H9 (cell line): ENCODE results near the gene UVSSA. TPM values are rescaled to one million over a fixed set of nuclear protein-coding genes. Genes with fewer than 3 reads are reported as not detected.
"Not testable (repeated sequence)": the region's sequence is repeated elsewhere in the genome, so short reads cannot be mapped to it uniquely, and the experiment has no call there.

Experiments
- DNase-seq: peaks from one replicate; pipeline ENCODE4 v3.0.0-alpha.2; 2017
- H2AFZ ChIP-seq: one replicate; pipeline ENCODE4 v1.6.1; 2013; ENCODE audit warnings: mild to moderate bottlenecking, low read length, control low read depth, moderate library complexity
- H2AK5ac ChIP-seq: 2 replicates; pipeline ENCODE4 v1.6.1; 2013; ENCODE audit warnings: low read length, control low read depth, mixed read lengths; ENCODE audit not compliant: insufficient read length
- H2BK120ac ChIP-seq: one replicate; pipeline ENCODE4 v1.6.1; 2013; ENCODE audit warnings: low read depth, mild to moderate bottlenecking, low read length, control low read depth, inconsistent platforms; ENCODE audit not compliant: poor library complexity, severe bottlenecking
- H2BK12ac ChIP-seq: 2 replicates; pipeline ENCODE4 v1.6.1; 2013; ENCODE audit warnings: low read length, control low read depth, mixed read lengths, low read depth; ENCODE audit not compliant: insufficient read length
- H2BK15ac ChIP-seq: 2 replicates; pipeline ENCODE4 v1.6.1; 2013; ENCODE audit warnings: low read depth, low read length, control low read depth
- H2BK20ac ChIP-seq: one replicate; pipeline ENCODE4 v1.6.1; 2013; ENCODE audit warnings: low read depth, mild to moderate bottlenecking, low read length, control low read depth, inconsistent platforms; ENCODE audit not compliant: poor library complexity, severe bottlenecking
- H2BK5ac ChIP-seq: 2 replicates; pipeline ENCODE4 v1.6.1; 2013; ENCODE audit warnings: low read length, control low read depth, mixed read lengths; ENCODE audit not compliant: insufficient read length
- H3K14ac ChIP-seq: 2 replicates; pipeline ENCODE4 v1.6.1; 2013; ENCODE audit warnings: low read length, control low read depth; ENCODE audit not compliant: insufficient read depth
- H3K18ac ChIP-seq: 2 replicates; pipeline ENCODE4 v1.6.1; 2013; ENCODE audit warnings: low read depth, mild to moderate bottlenecking, mixed read lengths, low read length, control low read depth; ENCODE audit not compliant: insufficient read length
- H3K23ac ChIP-seq: 2 replicates; pipeline ENCODE4 v1.6.1; 2013; ENCODE audit warnings: low read length, control low read depth, mixed read lengths, low read depth; ENCODE audit not compliant: insufficient read length
- H3K23me2 ChIP-seq: 2 replicates; pipeline ENCODE4 v1.6.1; 2013; ENCODE audit warnings: low read depth, mild to moderate bottlenecking, mixed read lengths, low read length, control low read depth; ENCODE audit not compliant: insufficient read length, poor library complexity, severe bottlenecking
- H3K27ac ChIP-seq: 2 replicates; pipeline ENCODE4 v1.5.1; 2013; ENCODE audit warnings: low read length, control low read depth, mixed read lengths, low read depth; ENCODE audit not compliant: insufficient read length
- H3K27me3 ChIP-seq: 2 replicates; pipeline ENCODE4 v1.6.1; 2013; ENCODE audit warnings: low read length, control low read depth, inconsistent platforms; ENCODE audit not compliant: insufficient read depth
- H3K4ac ChIP-seq: 2 replicates; pipeline ENCODE4 v1.6.1; 2013; ENCODE audit warnings: low read depth, mild to moderate bottlenecking, control low read depth, inconsistent platforms, low read length, moderate library complexity
- H3K4me1 ChIP-seq: 2 replicates; pipeline ENCODE4 v1.6.1; 2013; ENCODE audit warnings: low read length, control low read depth, inconsistent platforms; ENCODE audit not compliant: insufficient read depth
- H3K4me2 ChIP-seq: 2 replicates; pipeline ENCODE4 v1.6.1; 2013; ENCODE audit warnings: low read length, control low read depth, mixed read lengths; ENCODE audit not compliant: insufficient read length, insufficient read depth
- H3K56ac ChIP-seq: 2 replicates; pipeline ENCODE4 v1.6.1; 2013; ENCODE audit warnings: low read depth, mild to moderate bottlenecking, mixed read lengths, low read length, control low read depth; ENCODE audit not compliant: insufficient read length
- H3K79me1 ChIP-seq: 2 replicates; pipeline ENCODE4 v1.6.1; 2013; ENCODE audit warnings: low read depth, mild to moderate bottlenecking, moderate library complexity, low read length, control low read depth, inconsistent platforms; ENCODE audit not compliant: insufficient read depth, poor library complexity, severe bottlenecking
- H3K79me2 ChIP-seq: 2 replicates; pipeline ENCODE4 v1.6.1; 2013; ENCODE audit warnings: low read length, control low read depth, inconsistent platforms; ENCODE audit not compliant: insufficient read depth
- H3K9ac ChIP-seq: 2 replicates; pipeline ENCODE4 v1.6.1; 2013; ENCODE audit warnings: low read length, control low read depth, mixed read lengths; ENCODE audit not compliant: insufficient read length; ENCODE audit errors: extremely low read depth
- H3K9me3 ChIP-seq: one replicate; pipeline ENCODE4 v1.6.1; 2013; ENCODE audit warnings: low read depth, low read length, inconsistent platforms; ENCODE audit not compliant: control insufficient read depth
- H3T11ph ChIP-seq: one replicate; pipeline ENCODE4 v1.6.1; 2013; ENCODE audit warnings: mild to moderate bottlenecking, low read length, control low read depth, inconsistent platforms
- H4K20me1 ChIP-seq: one replicate; pipeline ENCODE4 v1.6.1; 2013; ENCODE audit not compliant: control insufficient read depth, insufficient read length, insufficient read depth
- H4K5ac ChIP-seq: 2 replicates; pipeline ENCODE4 v1.6.1; 2013; ENCODE audit warnings: low read depth, mild to moderate bottlenecking, mixed read lengths, low read length, control low read depth; ENCODE audit not compliant: insufficient read length
- H4K8ac ChIP-seq: replicated peaks from 2 replicates; pipeline ENCODE4 v1.6.1; 2013; ENCODE audit warnings: low read length, control low read depth, mixed read lengths, low read depth; ENCODE audit not compliant: insufficient read length
- H4K91ac ChIP-seq: 2 replicates; pipeline ENCODE4 v1.6.1; 2013; ENCODE audit warnings: low read depth, mild to moderate bottlenecking, moderate library complexity, mixed read lengths, low read length, control low read depth; ENCODE audit not compliant: insufficient read length
- H3K27ac Mint-ChIP-seq, 3 experiments: 2 replicates in 2 of 3; 3 replicates in 1 of 3; pipeline ENCODE4 v1.8.0; 2020 to 2021; ENCODE audit warnings: mixed read lengths in 3 of 3, mild to moderate bottlenecking in 1 of 3, moderate library complexity in 1 of 3
- H3K27me3 Mint-ChIP-seq: 2 replicates; pipeline ENCODE4 v1.8.0; 2021; ENCODE audit warnings: low read depth, mild to moderate bottlenecking, moderate library complexity, mixed read lengths
- H3K36me3 Mint-ChIP-seq, 3 experiments: 2 replicates in 2 of 3; 3 replicates in 1 of 3; pipeline ENCODE4 v1.8.0; 2020 to 2021; ENCODE audit warnings: low read depth in 3 of 3, mixed read lengths in 3 of 3; ENCODE audit not compliant: insufficient read depth in 1 of 3
- H3K4me1 Mint-ChIP-seq, 2 experiments: 2 replicates each; pipeline ENCODE4 v1.8.0; 2020; ENCODE audit warnings: mixed read lengths in 2 of 2
- H3K4me3 Mint-ChIP-seq, 2 experiments: 2 replicates in 1 of 2; 3 replicates in 1 of 2; pipeline ENCODE4 v1.8.0; 2020 to 2021; ENCODE audit warnings: mild to moderate bottlenecking in 2 of 2, mixed read lengths in 2 of 2, moderate library complexity in 1 of 2
- H3K9me3 Mint-ChIP-seq, 2 experiments: 2 replicates in 1 of 2; 3 replicates in 1 of 2; pipeline ENCODE4 v1.8.0; 2020; ENCODE audit warnings: mild to moderate bottlenecking in 2 of 2, mixed read lengths in 2 of 2, moderate library complexity in 1 of 2
- CTCF ChIP-seq: fragments of 200-600 bp; sonication (generic); conservative IDR thresholded peaks from 3 replicates; pipeline ENCODE4 v1.8.0; 2021; ENCODE audit warnings: antibody characterized with exemption, mild to moderate bottlenecking
- WGBS: extraction: QIAGEN DNeasy Blood & Tissue Kit; methylation state at CpG from one replicate; pipeline ENCODE4 v1.1.7; 2013; ENCODE audit warnings: missing lambda C conversion rate, low lambda C conversion rate, mixed read lengths; ENCODE audit not compliant: insufficient read length; ENCODE audit errors: extremely low coverage; 5-methylcytosine and 5-hydroxymethylcytosine counted together
- total RNA-seq: library from RNA; stranded (reverse); gene quantifications from 2 replicates; pipeline ENCODE4 v1.2.1, GENCODE V29; 2021

UVSSA gene
- total RNA-seq, 1 experiment from 2014 or later = 15.9 TPM

- no peak overlapping the region for H3T11ph ChIP-seq
- Mint-ChIP-seq H3K36me3 (peaks cover 15 to 25% (median 21%) of the 10 kb centered on the region in 3 experiments), H3K27ac (no peak overlapping the region), H3K9me3 (peaks cover 4 to 6% of the 10 kb centered on the region in 2 experiments; a peak in 3 of 5 replicates), H3K4me3 (no peak overlapping the region), H3K4me1 (no peaks in the 10 kb centered on the region), H3K27me3 (no peaks in the 10 kb centered on the region)
- no peak overlapping the region for H2AFZ ChIP-seq
- WGBS = no CpG with 5 or more reads among the region's 44 CpGs
- H3K4me2 ChIP-seq = no peak overlapping the region
- no peak overlapping the region for H2BK20ac ChIP-seq
- H4K5ac ChIP-seq = no peak overlapping the region
- H2BK120ac ChIP-seq = no peak overlapping the region
- no peak overlapping the region for H3K56ac ChIP-seq
- no peak overlapping the region for H3K4ac ChIP-seq
- H3K9ac ChIP-seq = no peak overlapping the region
- H2AK5ac ChIP-seq = no peak overlapping the region
- H4K20me1 ChIP-seq = peaks cover 2% of the 10 kb centered on the region
- no peaks in the 10 kb centered on the region for H3K79me2 ChIP-seq
- no peaks in the 10 kb centered on the region for H3K79me1 ChIP-seq
- no peak overlapping the region for H4K8ac ChIP-seq
- H2BK12ac ChIP-seq = no peak overlapping the region
- H3K18ac ChIP-seq = no peak overlapping the region
- no peak overlapping the region for H2BK15ac ChIP-seq
- H3K27me3 ChIP-seq = no peaks in the 10 kb centered on the region
- H3K23ac ChIP-seq = no peak overlapping the region
- no peak overlapping the region for H2BK5ac ChIP-seq
- no peaks in the 10 kb centered on the region for H3K9me3 ChIP-seq
- no peak overlapping the region for H4K91ac ChIP-seq
- H3K14ac ChIP-seq = no peak overlapping the region; the same call in 1 of the 2 replicates
- H3K4me1 ChIP-seq = no peaks in the 10 kb centered on the region
- no peaks in the 10 kb centered on the region for H3K23me2 ChIP-seq
- no peak for TF ChIP-seq CTCF
- DNase-seq = no peak
- H3K27ac ChIP-seq = no peak overlapping the region
Measured at GRCh38 chr4:1385373-1386340, 38.6 kb downstream of the UVSSA start.

GRCh38 chr4:1393363-1393762 lies 46.4 kb downstream of the UVSSA start:
- not testable (repeated sequence) for H3K4me3 Mint-ChIP-seq, H4K8ac ChIP-seq, H3K4me2 ChIP-seq, H2AK5ac ChIP-seq, H2AFZ ChIP-seq, H2BK120ac ChIP-seq, DNase-seq, H3K9me3 ChIP-seq, H2BK12ac ChIP-seq, H3K79me1 ChIP-seq, H3K56ac ChIP-seq, H3K27me3 ChIP-seq, H3K27me3 Mint-ChIP-seq, H3K27ac Mint-ChIP-seq, H3K9ac ChIP-seq, H2BK5ac ChIP-seq, H3K23me2 ChIP-seq, H3K14ac ChIP-seq, H2BK20ac ChIP-seq, H2BK15ac ChIP-seq, H3K23ac ChIP-seq, H3K4me1 ChIP-seq, H3K4ac ChIP-seq, H3K27ac ChIP-seq, H3T11ph ChIP-seq, H4K5ac ChIP-seq, H4K91ac ChIP-seq, H4K20me1 ChIP-seq, H3K4me1 Mint-ChIP-seq, H3K79me2 ChIP-seq, H3K18ac ChIP-seq
- Mint-ChIP-seq H3K36me3 (peaks cover 16 to 28% (median 22%) of the 10 kb centered on the region in 3 experiments), H3K9me3 (peaks cover 15 to 26% of the 10 kb centered on the region in 2 experiments)
- WGBS = no CpG with 5 or more reads among the region's 5 CpGs
